GM06990 (cell line): ENCODE data around the gene SUV39H2.

Source experiments
- DNase-seq: peaks from one replicate; pipeline ENCODE4 v3.0.0-alpha.2; 2011; ENCODE audit not compliant: insufficient read length; ENCODE audit errors: extremely low read depth
- H3K27me3 ChIP-seq: replicated peaks from 2 replicates; pipeline ENCODE4 v1.6.0; 2011; ENCODE audit warnings: low read length; ENCODE audit not compliant: control insufficient read depth, insufficient read depth
- H3K36me3 ChIP-seq: 2 replicates; pipeline ENCODE4 v1.5.1; 2011; ENCODE audit warnings: low read length; ENCODE audit not compliant: control insufficient read depth, insufficient read depth
- H3K4me3 ChIP-seq: replicated peaks from 2 replicates; pipeline ENCODE4 v1.5.1; 2011; ENCODE audit warnings: low read depth, mild to moderate bottlenecking, control low read depth, low read length
- CTCF ChIP-seq: IDR thresholded peaks from 2 replicates; pipeline ENCODE4 v1.5.1; 2011; ENCODE audit warnings: low read length, control low read depth, mild to moderate bottlenecking, inconsistent platforms; ENCODE audit not compliant: insufficient read depth, poor library complexity, severe bottlenecking

The SUV39H2 gene

DNA sequence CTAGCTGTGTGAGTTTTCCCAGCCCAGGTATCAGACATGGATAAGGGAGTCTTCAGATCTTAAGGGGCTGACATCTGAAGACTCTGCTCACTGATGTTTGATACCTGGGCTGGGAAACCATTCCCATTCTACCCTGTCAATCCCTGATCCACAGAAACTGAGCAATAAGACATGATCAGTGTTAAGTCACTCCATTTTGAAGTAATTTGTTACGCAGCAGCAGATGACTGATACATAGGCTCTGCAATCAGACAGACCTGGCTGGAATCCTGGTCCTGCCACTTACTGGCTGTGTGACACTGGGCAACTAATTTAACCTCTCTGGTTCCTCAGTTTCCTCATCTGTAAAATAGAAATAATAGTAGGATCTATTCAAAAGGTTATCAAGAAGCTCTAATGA, 68.6 kb downstream of the SUV39H2 start:
- TF ChIP-seq CTCF, result no peak
- no peaks in the 10 kb centered on the region for H3K27me3 ChIP-seq
- H3K4me3 ChIP-seq, result no peak overlapping the region
- H3K36me3 ChIP-seq, result peaks cover 18% of the 10 kb centered on the region
- DNase-seq, result no peak

- TF ChIP-seq CTCF, result no peak
- H3K36me3 ChIP-seq, result peaks cover 17% of the 10 kb centered on the region
- H3K27me3 ChIP-seq, result no peaks in the 10 kb centered on the region
- no peak for DNase-seq
- no peak overlapping the region for H3K4me3 ChIP-seq
Measured at GRCh38 chr10:14949291-14949690, 70.6 kb downstream of the SUV39H2 start.

DNA sequence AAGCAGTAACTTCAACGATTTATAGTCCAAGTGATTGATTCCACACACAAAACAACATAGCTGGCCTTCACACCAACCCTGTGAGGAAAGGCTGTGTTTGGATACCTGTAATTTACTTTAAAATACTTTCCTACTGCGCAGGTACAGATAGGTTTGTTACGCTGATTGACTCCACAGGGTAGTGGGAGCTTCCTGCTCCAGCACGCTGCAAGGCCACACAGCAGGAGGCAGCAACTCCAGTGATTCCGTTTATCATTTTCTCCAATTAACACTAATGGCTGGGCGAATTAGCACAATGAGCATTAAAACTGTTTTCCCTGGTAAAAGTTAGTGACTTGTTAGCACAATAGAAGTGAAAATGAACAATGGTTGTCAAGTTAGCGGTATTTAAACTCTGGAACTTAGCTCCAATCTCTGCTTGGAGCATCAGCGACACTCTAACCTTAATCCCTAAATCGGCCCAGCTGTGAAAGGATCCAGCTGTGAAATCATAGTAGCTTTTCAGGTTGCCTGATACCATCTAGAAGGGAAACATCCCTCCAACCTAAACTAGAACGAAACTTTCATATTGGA, 74.3 kb downstream of the SUV39H2 start:
- TF ChIP-seq CTCF, result no peak
- DNase-seq, result no peak
- H3K4me3 ChIP-seq, result peak overlapping the region; percentile 82
- H3K36me3 ChIP-seq, result peaks cover 3% of the 10 kb centered on the region
- H3K27me3 ChIP-seq, result no peaks in the 10 kb centered on the region

- Histone ChIP-seq H3K27me3 (no peaks in the 10 kb centered on the region), H3K36me3 (peaks cover 3% of the 10 kb centered on the region), H3K4me3 (peak overlapping the region; percentile 82)
- peak; percentile 80 for DNase-seq
- no peak for TF ChIP-seq CTCF
Measured at GRCh38 chr10:14953424-14954000, 74.8 kb downstream of the SUV39H2 start.
